GM18508 (cell line): ENCODE data around the gene TMCO2.

Experiments
- ATAC-seq: cut with Tn5 transposase; IDR thresholded peaks from one replicate; pipeline ENCODE4 v1.9.1; 2021; ENCODE audit warnings: moderate number of reproducible peaks; ENCODE audit not compliant: insufficient read depth, unreplicated experiment

Gene TMCO2

GRCh38 chr1:40257313-40257687, 9.6 kb downstream of the TMCO2 start:
- ATAC-seq, result no peak

DNA sequence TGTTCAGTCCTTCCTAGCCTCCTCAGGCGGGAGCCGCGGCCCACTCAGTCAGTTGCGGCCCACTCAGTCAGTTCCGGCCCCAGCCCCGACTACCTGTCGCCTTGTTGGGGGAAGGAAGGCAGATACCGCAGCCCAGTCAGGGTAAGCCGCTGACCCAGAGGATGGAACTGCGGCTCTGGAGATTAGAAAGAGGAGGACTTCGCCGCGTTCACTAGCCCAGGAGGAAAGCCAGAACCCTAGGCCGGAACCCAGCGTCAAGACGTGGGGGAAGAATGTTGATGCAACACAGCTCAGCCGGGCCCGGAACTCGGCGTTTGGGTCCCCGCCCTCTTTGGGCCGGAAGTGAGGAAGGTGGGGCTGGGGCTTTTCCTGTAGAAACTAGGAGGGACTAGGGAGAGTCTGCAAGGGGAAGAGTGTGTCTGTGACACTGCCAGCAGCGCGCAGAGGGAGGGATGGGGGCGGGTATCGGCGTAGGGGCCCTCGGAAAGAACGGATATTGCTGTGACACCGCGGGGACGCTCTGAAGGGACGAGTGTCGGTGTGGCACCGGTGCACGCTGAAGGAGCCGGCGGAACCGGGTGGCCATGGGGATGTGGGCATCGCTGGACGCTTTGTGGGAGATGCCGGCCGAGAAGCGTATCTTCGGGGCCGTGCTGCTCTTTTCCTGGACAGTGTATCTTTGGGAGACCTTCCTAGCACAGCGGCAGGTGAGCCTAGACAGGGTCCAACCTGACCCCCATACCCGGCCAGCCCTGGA, 10.1 kb downstream of the TMCO2 start, which contains the start of gene ZMPSTE24:
TSS of gene ZMPSTE24 (plus strand) at position 549 of the 757 bp plus-strand sequence. CDS start at position 585, 36 bp downstream.
- peak; percentile 64 for ATAC-seq

DNA sequence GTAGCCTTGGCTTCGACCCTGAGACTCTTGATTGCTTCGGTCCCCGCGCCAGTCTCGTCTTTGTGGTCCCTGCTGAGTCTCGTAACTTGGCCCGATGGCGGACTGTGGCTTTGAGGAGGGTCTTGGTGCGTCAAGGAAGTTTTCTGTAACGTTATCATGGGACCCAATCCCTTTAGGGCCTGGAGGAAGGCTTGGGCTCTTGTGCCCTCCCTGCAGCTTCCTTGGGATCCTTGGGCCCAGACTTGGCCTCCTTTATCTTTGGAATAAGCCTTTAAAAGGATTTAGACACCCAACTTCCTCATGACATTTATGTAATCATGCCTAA, 10.7 kb downstream of the TMCO2 start:
- ATAC-seq, result no peak

DNA sequence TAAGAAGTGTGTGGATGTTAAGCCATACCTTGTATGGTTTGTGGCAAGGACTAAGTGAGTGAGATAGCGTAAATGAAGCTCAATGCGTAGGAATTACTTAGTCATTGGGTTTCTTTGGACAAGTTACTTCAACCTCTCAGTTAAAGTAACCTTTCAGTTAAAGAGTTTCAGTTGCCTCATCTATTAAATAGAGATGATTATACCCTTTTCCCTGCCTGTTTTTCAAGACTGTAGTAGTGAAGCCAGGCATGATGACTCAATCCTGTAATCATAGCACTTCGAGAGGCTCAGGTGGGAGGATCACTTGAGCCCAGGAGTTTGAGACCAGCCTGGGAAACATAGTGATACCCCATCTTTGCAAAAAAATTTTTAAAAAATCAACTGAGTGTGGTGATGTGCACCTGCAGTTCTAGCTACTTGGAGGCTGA, 16.6 kb downstream of the TMCO2 start:
- ATAC-seq, result no peak

DNA sequence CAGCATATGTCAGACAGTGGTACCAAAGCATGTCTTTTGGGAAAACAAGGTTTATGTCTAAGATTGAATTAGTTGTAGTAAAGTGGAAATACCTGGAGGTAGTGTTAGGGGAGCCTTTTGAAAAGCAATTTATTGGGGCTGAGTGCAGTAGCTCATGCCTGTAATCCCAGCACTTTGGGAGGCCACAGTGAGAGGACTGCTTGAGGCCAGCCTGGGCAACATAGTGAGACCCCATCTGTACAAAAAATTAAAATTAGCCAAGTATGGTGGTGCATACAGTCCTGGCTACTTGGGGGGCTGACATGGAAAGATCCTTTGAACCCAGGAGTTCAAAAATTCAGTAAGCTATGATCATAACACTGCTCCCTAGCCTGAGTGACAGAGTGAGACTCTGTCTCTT, 17.6 kb downstream of the TMCO2 start:
- no peak for ATAC-seq

DNA sequence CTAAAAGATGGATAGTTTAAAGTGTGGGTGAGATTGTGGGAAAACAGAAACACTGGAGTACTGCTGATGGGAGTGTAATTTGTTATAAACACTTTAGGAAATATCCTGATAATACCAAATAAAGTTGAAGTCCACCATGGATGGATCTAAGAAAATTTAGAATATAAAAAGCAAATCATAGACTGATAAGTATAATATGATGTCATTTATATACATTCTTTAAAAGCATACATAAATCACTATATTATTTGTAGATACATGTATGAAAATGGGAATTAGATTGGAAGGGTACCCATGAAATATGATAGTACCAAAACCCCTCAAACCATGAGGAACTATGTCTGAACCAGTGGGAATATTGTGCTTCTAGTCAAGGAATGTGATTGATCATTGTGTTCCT, 18.2 kb downstream of the TMCO2 start:
- ATAC-seq, result no peak

GRCh38 chr1:40266786-40267535, 19.2 kb downstream of the TMCO2 start:
- no peak for ATAC-seq

DNA sequence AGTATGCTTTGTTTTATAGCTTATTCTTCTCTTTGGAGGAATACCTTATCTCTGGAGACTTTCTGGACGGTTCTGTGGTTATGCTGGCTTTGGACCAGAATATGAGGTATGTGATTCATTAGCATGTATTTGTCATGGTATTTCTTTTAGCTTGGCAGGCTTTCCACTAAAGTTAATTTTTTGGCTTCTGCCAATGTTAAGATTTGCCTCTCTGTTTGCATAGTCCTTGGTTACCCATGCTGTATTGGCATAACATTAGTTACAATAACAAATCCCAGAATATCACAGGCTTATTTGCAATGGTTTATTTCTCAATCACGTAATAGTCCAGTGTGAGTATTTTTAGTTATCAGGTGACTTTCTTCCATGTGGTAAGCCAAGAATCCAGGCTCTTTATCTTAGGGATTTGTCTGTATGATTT, 20.0 kb downstream of the TMCO2 start:
- no peak for ATAC-seq

DNA sequence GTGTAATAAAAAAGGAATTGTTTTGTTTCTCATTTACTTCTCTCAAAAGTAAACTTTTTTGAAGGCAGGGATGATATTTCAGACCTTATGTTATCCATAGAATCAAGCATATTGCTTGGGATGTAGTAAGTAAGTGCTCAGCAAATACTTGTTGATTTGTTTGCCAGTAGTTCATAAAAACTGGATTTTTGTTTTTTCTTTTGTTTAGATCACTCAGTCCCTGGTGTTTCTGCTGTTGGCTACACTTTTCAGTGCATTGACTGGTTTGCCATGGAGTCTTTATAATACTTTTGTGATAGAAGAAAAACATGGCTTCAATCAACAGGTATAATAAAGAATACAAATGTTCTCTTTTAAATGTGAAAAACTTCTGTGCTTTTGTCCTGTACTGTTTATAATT, 20.5 kb downstream of the TMCO2 start:
- ATAC-seq, result no peak

GRCh38 chr1:40270152-40270834, 22.6 kb downstream of the TMCO2 start:
- no peak for ATAC-seq

DNA sequence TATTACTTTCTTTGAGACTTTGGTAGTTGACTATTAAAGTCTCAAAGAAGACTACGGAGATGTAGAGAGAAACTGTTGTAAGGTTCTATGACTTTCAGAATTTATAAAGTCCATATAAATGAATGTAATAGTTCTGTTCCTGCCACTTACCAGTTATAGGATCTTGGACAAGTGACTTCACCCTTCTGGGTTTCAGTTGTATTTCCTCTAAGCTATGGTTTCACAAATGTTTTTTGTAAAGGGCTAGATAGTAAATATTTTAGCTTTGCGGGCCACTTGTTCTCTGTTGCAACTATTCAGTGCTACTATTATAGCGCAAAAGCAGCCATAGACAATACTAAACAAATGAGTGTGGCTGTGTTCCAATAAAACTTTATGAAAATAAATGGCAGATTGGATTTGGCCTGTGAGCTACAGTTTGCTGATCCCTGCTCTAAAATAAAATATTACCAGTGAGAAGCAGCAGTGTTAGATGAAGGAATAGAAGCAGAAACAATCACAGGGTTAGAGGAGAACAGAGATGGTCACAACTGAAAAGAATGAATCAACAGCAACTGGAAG, 25.0 kb downstream of the TMCO2 start:
- no peak for ATAC-seq

- ATAC-seq, result no peak
Measured at GRCh38 chr1:40273547-40274166, 25.9 kb downstream of the TMCO2 start.

DNA sequence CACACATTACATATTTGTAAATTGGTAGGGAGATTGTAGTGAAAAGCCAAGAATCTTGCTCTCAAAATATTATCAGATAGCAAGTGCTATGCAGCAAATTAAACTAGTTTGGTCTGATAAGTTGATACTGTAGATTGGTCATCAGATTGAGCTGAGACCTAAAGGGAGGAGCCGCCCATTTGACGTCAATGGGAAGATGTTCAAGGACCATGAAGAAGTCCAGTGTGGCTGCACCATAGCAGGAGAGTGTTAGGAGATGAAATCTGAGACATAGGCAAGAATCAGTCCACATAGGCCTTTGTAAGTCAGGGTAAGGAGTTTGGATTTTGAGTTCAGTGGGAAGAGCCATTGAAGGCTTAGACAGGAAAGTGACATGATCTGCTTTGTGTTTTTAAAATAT, 26.6 kb downstream of the TMCO2 start:
- no peak for ATAC-seq

DNA sequence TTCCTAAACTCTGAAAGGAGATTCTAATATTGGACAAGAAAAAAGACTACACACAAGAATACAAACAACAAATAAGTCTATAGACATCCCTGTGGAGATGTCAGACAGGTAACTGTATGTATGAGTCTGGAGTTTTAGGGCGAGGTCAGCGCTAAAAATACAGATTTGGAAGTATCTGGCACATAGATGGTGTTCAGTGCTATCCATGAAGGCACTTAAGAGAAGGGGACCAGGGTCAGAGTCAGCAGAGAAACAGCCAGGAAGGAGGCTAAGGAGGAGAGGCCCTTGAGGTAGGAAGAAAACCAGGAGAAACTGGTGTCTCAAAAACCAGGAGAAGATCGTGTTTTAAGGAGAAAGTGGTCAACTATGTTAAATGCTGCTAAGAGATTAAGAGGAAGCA, 28.4 kb downstream of the TMCO2 start:
- ATAC-seq, result no peak

DNA sequence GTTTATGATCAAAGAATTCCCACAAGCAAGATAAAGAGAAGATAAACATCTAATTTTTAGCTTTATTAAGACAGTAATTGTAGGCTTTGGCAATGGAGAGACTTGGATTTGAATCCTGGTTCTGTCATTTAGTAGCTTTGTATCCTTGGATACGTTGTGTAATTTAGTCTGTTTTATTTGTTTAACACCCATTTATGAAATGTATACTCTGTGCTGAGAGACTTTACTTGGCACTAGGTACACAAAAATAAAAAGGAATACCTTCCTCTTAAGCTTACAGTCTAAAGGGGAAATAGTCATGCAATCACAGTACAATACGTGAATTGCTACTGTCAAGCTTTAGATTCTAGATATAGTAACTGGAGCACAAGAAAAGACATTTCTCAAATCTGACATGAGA, 34.1 kb downstream of the TMCO2 start:
- ATAC-seq, result no peak

DNA sequence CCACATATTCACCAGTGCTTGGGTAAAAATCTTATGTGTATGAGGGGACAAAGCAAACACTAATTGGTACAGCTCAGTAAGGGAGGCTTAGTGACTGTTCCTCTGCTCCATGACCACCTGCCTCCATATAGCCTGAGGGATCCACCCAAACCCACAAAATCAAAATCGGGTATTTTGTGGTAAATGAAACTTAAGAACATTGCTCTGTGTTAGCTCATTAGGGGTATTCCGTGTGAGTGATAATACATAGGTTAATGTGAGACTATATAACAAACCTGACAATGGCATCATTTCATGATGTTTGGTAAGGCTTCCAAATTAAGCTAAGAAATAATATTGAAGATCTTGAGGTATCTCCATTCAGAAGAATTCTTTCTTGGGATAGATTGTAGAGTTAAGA, 43.6 kb downstream of the TMCO2 start:
- no peak for ATAC-seq

DNA sequence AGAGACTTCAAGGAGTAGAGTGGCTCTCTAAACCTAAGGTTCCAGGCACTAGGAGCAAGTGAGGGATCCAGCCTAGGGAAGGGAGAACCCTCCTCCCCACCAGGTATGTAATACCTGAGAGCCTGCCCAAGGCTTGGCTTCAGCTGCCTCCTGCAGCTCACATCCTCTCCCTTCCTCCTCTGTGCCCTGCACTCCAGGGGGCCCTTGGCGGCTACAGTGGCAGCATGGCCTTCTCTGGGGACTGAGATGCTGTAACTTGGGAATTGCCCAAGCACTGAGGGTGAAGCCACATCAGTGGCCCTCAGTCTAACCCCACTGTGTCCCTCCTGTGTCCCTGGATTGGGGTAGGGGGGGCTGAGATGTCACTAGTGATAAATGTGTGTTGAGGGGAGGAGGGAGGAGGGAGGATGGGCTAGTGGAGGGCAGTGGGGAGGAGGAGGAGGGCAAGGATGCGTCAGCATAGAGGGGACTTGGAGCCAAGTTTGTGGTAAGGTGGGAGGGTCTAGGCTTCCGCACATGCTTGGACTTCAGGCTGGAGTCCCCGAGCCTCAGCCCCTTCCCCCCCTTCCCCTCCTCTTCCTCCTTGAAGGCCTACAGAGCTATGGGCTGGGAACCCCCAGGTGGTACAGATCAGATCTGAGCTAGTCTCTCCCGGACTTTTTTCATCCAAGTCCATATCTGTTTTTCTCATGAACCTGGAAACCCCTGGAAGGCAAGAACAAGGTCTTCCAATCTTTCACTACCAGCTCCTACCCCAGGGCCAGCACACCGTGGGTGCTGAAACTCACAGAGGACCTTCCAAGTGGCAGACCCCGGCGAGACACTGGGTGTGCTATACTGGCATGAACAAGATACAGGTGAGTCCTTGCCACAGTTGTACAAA, 51.9 kb downstream of the TMCO2 start:
- ATAC-seq, result no peak

DNA sequence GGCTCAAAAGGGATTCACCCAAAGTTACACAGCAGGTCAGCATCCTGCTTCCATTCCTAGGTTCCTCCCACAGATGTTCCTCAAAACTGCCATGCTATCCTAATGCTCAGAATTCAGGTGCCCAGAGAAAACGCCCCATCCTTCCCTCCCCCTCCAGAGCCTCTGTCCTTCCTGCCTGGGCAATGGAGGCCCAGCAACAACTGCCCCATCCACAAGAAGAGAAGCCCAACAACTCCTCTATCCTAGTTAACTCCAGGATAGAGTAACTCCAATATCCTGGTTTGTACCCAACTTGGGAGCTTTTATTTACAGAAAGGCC, 52.5 kb downstream of the TMCO2 start:
- ATAC-seq, result no peak

- no peak for ATAC-seq
Measured at GRCh38 chr1:40300651-40301050, 52.9 kb downstream of the TMCO2 start.

GRCh38 chr1:40301066-40301465, 53.3 kb downstream of the TMCO2 start:
- ATAC-seq, result no peak
